NB4 (cell line): ENCODE results near the gene RHOT1.

Experiments
- MYC ChIP-seq: IDR thresholded peaks from 2 replicates; pipeline ENCODE4 v1.6.1; 2011; ENCODE audit warnings: low read depth, low read length
- POLR2A ChIP-seq: IDR thresholded peaks from 2 replicates; pipeline ENCODE4 v1.6.1; 2011; ENCODE audit warnings: mild to moderate bottlenecking; ENCODE audit not compliant: insufficient read length; ENCODE audit errors: extremely low read depth
- TF ChIP-seq, protein P1 (sequence below): IDR thresholded peaks from one replicate; pipeline ENCODE4 v1.5.1; 2012; ENCODE audit warnings: low read depth, low read length
- TF ChIP-seq, protein P2 (sequence below): IDR thresholded peaks from 2 replicates; pipeline ENCODE4 v1.6.1; 2011; ENCODE audit warnings: low read depth, low read length

GRCh38 chr17:32125848-32126153, 16.5 kb upstream of the RHOT1 start:
- TF ChIP-seq, protein P1, sequence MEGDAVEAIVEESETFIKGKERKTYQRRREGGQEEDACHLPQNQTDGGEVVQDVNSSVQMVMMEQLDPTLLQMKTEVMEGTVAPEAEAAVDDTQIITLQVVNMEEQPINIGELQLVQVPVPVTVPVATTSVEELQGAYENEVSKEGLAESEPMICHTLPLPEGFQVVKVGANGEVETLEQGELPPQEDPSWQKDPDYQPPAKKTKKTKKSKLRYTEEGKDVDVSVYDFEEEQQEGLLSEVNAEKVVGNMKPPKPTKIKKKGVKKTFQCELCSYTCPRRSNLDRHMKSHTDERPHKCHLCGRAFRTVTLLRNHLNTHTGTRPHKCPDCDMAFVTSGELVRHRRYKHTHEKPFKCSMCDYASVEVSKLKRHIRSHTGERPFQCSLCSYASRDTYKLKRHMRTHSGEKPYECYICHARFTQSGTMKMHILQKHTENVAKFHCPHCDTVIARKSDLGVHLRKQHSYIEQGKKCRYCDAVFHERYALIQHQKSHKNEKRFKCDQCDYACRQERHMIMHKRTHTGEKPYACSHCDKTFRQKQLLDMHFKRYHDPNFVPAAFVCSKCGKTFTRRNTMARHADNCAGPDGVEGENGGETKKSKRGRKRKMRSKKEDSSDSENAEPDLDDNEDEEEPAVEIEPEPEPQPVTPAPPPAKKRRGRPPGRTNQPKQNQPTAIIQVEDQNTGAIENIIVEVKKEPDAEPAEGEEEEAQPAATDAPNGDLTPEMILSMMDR, result no peak
- no peak for TF ChIP-seq POLR2A
- TF ChIP-seq, protein P2, sequence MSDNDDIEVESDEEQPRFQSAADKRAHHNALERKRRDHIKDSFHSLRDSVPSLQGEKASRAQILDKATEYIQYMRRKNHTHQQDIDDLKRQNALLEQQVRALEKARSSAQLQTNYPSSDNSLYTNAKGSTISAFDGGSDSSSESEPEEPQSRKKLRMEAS, result no peak
- no peak for TF ChIP-seq MYC
